GM21717 (cell line): Measurements from ENCODE around the gene KLF7.

Experiments
- ATAC-seq: cut with Tn5 transposase; IDR thresholded peaks from one replicate; pipeline ENCODE4 v1.9.1; 2021; ENCODE audit warnings: mild to moderate bottlenecking, moderate library complexity; ENCODE audit not compliant: unreplicated experiment

Gene KLF7

DNA sequence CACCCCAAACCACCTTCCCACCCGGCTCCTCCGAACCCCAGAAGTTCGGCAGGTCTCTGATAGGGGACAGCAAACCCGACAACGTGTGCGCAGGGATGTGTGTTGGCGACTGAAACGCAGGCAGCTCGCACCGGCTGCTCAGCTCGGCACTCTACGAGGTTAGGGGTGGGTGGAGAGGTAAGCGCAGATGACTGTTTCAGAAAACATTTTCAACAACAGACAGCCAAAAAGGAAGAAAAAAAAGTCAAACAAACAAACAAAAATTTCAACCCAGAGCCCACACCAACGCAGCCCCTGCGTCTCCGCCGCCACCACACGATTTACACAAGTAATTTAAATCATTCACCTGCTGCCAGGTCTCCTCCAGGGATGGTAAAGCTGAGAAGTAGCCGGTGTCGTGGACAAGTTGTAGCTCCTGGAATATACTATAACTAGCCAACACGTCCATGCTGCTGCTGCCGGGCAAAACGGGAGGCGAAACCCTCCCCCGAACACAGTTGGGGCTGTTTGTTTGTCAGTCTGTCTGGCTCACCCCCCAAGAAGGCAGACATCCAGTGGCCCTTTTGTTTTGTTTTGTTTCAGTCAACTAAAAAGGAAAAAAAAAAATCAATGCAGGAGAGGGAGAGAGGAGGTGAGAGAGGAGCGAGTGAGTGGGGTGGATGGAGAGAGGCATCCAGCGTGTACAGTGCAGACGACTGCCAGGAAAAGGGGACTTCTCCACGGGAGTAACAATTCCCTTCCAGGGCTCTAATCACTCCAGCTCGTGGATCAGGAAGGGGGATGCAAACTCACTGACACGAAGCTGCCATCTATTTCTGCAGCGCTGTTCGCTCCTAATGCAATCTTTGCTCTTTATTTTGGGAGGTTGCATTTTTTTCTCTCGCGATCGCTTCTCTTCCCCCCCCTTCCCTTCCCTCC lies at the start of gene KLF7:
KLF7 (minus strand) TSS at position 828 of the 918 bp plus-strand sequence; CDS start at position 448, 380 bp downstream.
- ATAC-seq = no peak

DNA sequence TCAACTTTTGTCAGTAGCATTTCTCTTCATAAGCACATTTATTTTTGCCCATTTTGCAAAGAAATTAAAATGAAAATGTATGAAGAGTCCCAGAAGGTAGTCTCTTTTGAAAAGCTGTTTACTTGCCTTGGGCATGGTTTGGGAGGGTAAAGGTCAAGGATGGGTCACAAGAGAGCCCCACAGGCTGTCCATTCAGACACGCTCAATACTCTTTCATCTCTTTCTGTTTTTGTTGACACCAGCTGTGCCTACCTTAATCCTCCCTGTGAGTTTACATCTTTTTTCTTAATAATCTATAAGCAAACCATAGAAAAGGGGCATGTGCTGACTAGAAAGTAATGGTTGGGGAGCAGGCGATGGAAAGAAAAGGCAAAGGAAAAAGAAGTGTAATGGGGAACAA lies 49.6 kb upstream of the KLF7 start:
- ATAC-seq = no peak

DNA sequence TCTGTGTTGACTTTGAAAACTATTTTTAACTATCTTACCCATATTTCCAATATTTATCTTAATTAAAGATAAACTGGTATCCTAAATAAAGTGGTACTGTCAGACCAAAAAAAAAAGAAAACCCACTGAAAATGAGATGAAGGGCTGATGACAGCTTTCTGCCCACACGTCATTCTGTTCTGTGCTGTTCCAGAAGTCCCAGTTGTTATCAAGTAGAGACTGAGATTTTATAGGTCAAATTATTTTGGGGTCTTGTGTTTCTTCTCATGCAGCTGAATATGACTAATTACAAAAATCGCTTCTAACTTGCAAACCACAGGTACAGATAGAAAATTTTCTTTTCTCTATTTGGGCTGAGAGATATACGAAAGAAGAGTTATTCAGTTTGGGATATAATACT lies 48.7 kb upstream of the KLF7 start:
- ATAC-seq = no peak

GRCh38 chr2:207206011-207206410 lies 40.3 kb upstream of the KLF7 start:
- ATAC-seq = no peak

- ATAC-seq = no peak
Measured at GRCh38 chr2:207205173-207205957, 39.6 kb upstream of the KLF7 start.

DNA sequence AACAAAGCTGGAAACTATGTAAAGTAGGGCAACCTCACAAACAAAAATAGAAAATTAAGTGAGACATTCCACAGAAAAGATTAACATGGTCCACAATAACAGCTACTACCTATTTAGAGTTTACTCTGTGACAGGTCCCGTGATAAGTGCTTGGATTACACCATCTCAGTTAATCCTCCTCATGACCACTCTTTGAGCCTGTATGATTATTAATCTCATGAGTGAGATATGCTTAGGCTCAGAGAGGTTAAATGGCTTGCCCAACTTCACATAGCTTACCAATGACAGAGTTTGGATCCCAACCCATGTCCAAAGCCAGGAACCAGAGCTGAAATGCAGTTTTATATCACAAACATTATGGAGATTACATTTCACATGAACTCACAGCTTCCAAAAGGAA lies 37.3 kb upstream of the KLF7 start:
- ATAC-seq = no peak

- ATAC-seq = no peak
Measured at GRCh38 chr2:207202645-207203044, 36.9 kb upstream of the KLF7 start.

DNA sequence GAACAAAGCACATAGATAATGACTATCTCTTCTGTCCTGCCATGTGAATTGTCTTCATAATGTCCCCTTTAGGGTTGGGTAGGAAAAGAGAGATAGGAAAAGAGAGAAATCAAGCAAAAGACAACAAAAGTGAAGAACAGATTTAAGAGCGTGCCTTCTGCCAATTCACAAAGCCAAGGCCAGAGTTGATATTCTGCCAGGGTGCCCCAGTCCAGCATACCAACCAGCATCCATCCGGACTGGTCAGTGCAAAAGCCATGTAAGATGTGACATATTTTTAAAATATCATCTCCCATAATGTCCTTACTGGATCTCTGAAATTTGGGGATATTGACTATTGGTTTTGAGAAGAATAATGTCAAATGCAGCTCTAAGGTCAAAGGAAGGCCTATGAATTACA lies 35.7 kb upstream of the KLF7 start:
- no peak for ATAC-seq

DNA sequence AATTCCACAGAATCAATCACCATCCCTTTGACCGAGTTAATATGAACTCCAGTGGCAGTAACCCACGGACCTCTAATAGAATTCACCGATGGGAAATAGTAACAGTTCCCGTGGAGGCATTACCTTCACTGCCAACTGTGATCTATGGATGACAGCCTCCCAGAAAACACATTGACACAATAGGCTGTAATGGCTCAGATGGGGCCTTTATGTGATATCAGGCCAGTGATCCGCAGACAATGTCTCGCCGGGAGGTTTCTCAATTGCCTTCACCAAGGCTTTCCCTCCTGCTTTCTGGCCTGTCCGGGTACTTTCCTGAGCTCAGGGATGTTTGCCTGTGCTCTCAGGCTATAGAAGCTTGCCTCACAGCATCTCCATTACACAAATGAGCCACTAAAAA lies 34.4 kb upstream of the KLF7 start:
- ATAC-seq = no peak

GRCh38 chr2:207194028-207194427 lies 28.3 kb upstream of the KLF7 start:
- ATAC-seq = no peak

GRCh38 chr2:207188626-207189419 lies 23.1 kb upstream of the KLF7 start:
- ATAC-seq = no peak

- no peak for ATAC-seq
Measured at GRCh38 chr2:207185372-207185771, 19.6 kb upstream of the KLF7 start.

GRCh38 chr2:207184768-207185167 lies 19.0 kb upstream of the KLF7 start:
- no peak for ATAC-seq

GRCh38 chr2:207184348-207184747 lies 18.6 kb upstream of the KLF7 start:
- no peak for ATAC-seq

- ATAC-seq = no peak
Measured at GRCh38 chr2:207183506-207183905, 17.8 kb upstream of the KLF7 start.

GRCh38 chr2:207182911-207183310 lies 17.2 kb upstream of the KLF7 start:
- no peak for ATAC-seq

GRCh38 chr2:207181526-207182274 lies 16.0 kb upstream of the KLF7 start:
- no peak for ATAC-seq

- ATAC-seq = no peak
Measured at GRCh38 chr2:207180741-207181140, 15.0 kb upstream of the KLF7 start.

- ATAC-seq = no peak
Measured at GRCh38 chr2:207176247-207176646, 10.5 kb upstream of the KLF7 start.

- no peak for ATAC-seq
Measured at GRCh38 chr2:207173641-207174040, 7.9 kb upstream of the KLF7 start.
